Omental fat pad (tissue), 4 donors: ENCODE results near the gene ABCA12. TPM values are rescaled to one million over a fixed set of nuclear protein-coding genes. Genes with fewer than 3 reads are reported as not detected.

Source experiments
- ATAC-seq: fragments of 150-250 bp; one replicate; pipeline ENCODE4 v1.9.1; 2016; ENCODE audit warnings: mild to moderate bottlenecking, moderate library complexity; ENCODE audit not compliant: low FRiP score
- DNase-seq: peaks from one replicate; pipeline ENCODE4 v3.0.0-alpha.2; 2019; ENCODE audit warnings: low spot score
- total RNA-seq, 4 donors: library from RNA; depleted of rRNA; stranded (reverse); fragments of >200 nt; gene quantifications; one replicate each; pipeline ENCODE4 v1.1.0, GENCODE V29; 2016
- TF ChIP-seq, protein P1 (sequence below), 3 donors: fragments of 450-650 bp; IDR thresholded peaks; one replicate each; pipeline ENCODE4 v1.5.1; 2016 to 2017; ENCODE audit warnings: antibody characterized with exemption in 3 of 3, mild to moderate bottlenecking in 3 of 3, moderate library complexity in 2 of 3

ABCA12 gene
- total RNA-seq, 4 donors from 2014 or later: not detected

DNA sequence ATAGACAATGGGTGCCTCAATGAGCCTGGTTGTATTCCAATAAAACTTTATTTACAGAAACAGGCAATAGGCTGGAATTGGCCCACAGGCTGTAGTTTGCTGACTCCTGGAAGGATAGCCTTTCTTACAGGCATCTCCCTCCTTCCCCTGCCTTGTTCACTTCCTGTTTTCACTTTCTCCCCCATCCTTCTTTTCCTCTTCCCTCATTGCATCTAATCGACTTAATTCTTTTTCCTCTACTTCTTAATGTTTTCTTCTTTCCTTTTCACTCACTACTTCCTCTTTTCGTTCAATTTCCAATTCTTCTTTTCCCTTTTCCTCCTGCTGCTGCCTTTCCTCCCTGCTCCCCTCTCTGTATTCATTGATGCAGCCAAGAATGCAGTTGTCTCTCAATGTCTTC lies 70.0 kb downstream of the ABCA12 start:
- TF ChIP-seq, protein P1, sequence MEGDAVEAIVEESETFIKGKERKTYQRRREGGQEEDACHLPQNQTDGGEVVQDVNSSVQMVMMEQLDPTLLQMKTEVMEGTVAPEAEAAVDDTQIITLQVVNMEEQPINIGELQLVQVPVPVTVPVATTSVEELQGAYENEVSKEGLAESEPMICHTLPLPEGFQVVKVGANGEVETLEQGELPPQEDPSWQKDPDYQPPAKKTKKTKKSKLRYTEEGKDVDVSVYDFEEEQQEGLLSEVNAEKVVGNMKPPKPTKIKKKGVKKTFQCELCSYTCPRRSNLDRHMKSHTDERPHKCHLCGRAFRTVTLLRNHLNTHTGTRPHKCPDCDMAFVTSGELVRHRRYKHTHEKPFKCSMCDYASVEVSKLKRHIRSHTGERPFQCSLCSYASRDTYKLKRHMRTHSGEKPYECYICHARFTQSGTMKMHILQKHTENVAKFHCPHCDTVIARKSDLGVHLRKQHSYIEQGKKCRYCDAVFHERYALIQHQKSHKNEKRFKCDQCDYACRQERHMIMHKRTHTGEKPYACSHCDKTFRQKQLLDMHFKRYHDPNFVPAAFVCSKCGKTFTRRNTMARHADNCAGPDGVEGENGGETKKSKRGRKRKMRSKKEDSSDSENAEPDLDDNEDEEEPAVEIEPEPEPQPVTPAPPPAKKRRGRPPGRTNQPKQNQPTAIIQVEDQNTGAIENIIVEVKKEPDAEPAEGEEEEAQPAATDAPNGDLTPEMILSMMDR (IDR thresholded peaks at IDR 0.05): no peak
- DNase-seq (no peak), ATAC-seq (no peak)

DNA sequence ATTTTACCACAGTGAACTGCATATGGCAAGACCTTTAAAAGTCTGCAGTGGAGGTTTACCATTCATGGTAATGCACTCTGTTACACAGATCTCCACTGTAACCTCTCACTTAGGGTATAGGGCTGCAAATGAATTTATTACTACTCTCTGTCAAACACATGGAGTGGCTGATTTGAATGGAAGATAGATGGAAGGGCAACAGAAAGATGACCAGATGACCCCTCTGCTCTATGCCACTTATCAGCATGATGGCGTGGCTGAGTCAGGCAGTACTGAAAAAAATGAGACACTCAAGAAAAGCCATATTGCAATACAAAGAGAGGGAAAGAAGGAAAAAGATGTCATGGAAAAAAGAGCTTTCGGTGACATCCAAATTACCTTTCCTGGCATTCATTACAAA lies 72.3 kb downstream of the ABCA12 start:
- DNase-seq: no peak
- ATAC-seq: no peak
- TF ChIP-seq, protein P1 (IDR thresholded peaks at IDR 0.05): no peak

GRCh38 chr2:215063526-215063925 lies 74.9 kb downstream of the ABCA12 start:
- no peak for DNase-seq
- ATAC-seq: no peak
- TF ChIP-seq, protein P1 (IDR thresholded peaks at IDR 0.05): no peak

GRCh38 chr2:215060861-215061536 lies 77.4 kb downstream of the ABCA12 start:
- ATAC-seq: no peak
- no peak for DNase-seq
- TF ChIP-seq, protein P1 (IDR thresholded peaks at IDR 0.05): no peak

DNA sequence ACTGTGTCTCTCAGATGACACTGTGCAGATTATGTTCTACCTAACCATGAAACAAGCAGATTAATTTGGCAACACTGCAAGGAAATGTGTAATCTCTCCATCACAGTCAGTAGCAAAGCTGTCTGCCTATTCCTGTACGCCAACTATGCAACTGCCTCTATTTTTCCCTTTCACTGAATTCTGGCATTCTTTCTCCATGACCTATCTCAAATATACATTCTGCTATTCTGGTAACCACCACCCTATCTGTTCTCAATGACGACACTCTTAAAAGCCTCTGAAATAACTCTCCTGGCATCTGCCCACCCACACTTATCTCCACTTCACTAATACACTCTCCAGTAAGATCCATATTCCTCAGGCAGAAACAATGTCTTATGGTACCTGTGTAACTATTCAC lies 78.7 kb downstream of the ABCA12 start:
- TF ChIP-seq, protein P1 (IDR thresholded peaks at IDR 0.05): no peak
- ATAC-seq: no peak
- DNase-seq: no peak

- TF ChIP-seq, protein P1 (IDR thresholded peaks at IDR 0.05): no peak
- DNase-seq (no peak), ATAC-seq (no peak)
Measured at GRCh38 chr2:215055891-215056290, 82.5 kb downstream of the ABCA12 start.

DNA sequence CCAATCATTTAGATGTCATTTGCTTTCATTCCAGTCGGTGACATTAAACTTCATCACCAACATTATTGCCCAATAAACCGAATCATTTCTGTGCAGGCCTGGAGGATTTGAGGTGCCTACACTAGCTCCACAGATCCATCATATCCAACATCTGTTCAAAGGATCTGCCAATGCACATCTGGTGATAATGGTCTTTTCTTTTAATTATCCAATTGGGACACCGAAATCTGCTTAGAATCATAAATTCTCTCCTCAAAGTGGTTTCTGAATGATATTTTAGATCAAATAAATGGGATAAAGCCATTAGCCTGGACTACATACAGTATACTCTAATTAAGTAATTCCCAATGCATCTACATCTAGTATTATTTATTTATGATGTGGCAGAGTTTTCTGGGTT lies 85.6 kb downstream of the ABCA12 start:
- TF ChIP-seq, protein P1 (IDR thresholded peaks at IDR 0.05): no peak

More for the DNA sequence above, 85.6 kb downstream of the ABCA12 start:
- no peak for ATAC-seq
- no peak for DNase-seq
